ENCODE data around the gene C3orf18. TPM values are rescaled to one million over a fixed set of nuclear protein-coding genes. Genes with fewer than 3 reads are reported as not detected.

The C3orf18 gene
- total RNA-seq, 2 experiments from 2014 or later, result 29.0 to 33.9 TPM

DNA sequence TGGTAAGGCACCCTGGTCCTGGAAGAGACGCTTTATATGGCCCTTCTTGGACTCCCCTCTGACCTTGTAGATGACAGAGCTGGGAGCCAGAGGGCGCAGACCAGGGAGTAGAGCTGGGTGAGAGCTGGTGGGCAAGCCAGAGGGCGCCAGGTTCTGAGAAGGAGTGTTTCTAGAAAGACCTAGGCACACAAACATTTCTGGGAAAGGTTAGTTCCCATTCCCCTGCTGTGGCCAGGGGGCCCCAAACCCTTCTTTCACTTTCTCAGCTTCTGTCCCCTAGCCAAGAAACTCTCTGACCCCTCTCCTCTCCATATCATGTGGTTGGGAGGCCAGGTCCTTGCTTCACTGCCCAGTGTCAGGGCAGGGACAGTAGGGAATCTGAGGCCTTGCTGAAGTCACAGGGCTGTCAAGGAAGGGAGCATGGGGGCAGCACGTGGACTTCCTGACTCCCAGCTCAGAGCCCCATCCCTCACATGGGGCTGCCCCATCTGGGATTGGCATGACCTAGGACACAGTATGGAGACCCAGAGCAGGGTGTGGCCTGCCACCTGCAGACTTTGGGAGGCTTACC lies 5.3 kb upstream of the C3orf18 start:
- H3K27me3 Mint-ChIP-seq, result no peaks in the 10 kb centered on the region
- H3K4me1 Mint-ChIP-seq, result peaks cover 79% of the 10 kb centered on the region
- no peaks in the 10 kb centered on the region for H3K9me3 Mint-ChIP-seq
- POLR2A ChIA-PET, result interaction anchor here (0.7 to 7.0 kb wide), 7 partner anchors 14 to 43 kb away, joined by 3 to 168 read pairs (median 8); partner anchors contain the start of gene CISH
- DNase-seq, result peak; percentile 47
- peak overlapping the region; percentile 95 for H3K4me3 Mint-ChIP-seq
- CTCF ChIA-PET, result interaction anchor here (0.6 to 17.2 kb wide), 16 partner anchors 9 to 817 kb away, joined by 3 to 284 read pairs (median 5); partner anchors contain the start of genes CISH, MAPKAPK3 and RBM15B
- peaks cover 56% of the 10 kb centered on the region for H3K36me3 Mint-ChIP-seq (ENCODE audit: low read depth)
- peak overlapping the region; percentile 94 for H3K27ac Mint-ChIP-seq

DNA sequence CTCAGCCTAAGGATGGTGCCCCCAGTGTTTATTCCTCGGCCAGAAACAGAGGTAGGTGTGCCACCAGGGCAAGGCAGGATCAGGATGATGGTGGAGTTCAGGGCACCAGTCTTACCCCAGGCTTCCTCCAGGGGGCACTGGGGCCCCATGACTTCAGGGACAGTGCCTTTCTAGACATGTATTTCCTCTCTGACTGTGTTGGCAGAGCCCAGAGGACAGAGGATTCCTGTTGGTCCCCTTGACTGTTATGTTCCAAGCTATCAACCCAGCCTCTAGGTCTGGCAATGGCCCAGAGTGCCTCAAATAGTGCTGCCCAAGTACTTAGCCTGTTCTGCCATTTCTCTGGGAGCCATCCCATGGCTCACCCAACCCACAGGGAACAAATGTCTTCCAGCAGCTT lies 4.6 kb upstream of the C3orf18 start:
- Mint-ChIP-seq H3K27me3 (no peaks in the 10 kb centered on the region), H3K4me1 (peaks cover 74% of the 10 kb centered on the region), H3K36me3 (ENCODE audit: low read depth) (peaks cover 49% of the 10 kb centered on the region)

DNA sequence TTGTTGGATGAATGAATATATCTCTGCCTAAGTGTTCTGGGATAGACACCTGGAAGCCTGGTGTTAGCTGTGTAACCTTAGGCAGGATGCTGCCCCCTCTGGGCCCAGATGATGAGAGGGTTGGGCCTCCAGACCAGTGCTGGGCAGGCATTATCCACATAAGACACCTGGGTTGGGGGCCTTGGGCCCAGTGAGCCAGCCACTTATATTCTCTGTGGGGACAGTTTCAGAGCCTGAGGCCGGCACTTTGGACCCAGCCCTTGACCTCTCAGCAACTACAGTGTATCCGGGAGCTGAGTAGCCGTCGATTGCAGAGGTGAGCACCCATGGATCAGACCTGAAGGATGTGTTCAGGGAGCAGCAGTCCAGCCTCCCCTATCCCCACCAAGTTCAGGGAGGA lies 3.9 kb upstream of the C3orf18 start:
- no peaks in the 10 kb centered on the region for H3K9me3 Mint-ChIP-seq
- ChIA-PET POLR2A (interaction anchor here (1.5 to 7.0 kb wide), 4 partner anchors 19 to 39 kb away, joined by 7 to 168 read pairs (median 60); partner anchors contain the start of gene CISH), CTCF (interaction anchor here (0.6 to 17.2 kb wide), 11 partner anchors 8 to 1547 kb away, joined by 3 to 284 read pairs (median 7); partner anchors contain the start of genes CISH, MAPKAPK3 and RBM15B)
- peaks cover 75% of the 10 kb centered on the region for H3K4me1 Mint-ChIP-seq
- peak overlapping the region; percentile 95 for H3K4me3 Mint-ChIP-seq
- no peaks in the 10 kb centered on the region for H3K27me3 Mint-ChIP-seq
- DNase-seq, result no peak
- peaks cover 42% of the 10 kb centered on the region for H3K36me3 Mint-ChIP-seq (ENCODE audit: low read depth)
- peak overlapping the region; percentile 94 for H3K27ac Mint-ChIP-seq

More for the DNA sequence above, 4.6 kb upstream of the C3orf18 start:
- POLR2A ChIA-PET, result interaction anchor here (0.8 to 7.0 kb wide), 6 partner anchors 19 to 44 kb away, joined by 3 to 168 read pairs (median 21); partner anchors contain the start of gene CISH
- CTCF ChIA-PET, result interaction anchor here (0.5 to 17.2 kb wide), 17 partner anchors 9 to 818 kb away, joined by 3 to 284 read pairs (median 6); partner anchors contain the start of genes CISH, MAPKAPK3 and RBM15B
- Mint-ChIP-seq H3K9me3 (no peaks in the 10 kb centered on the region), H3K4me3 (peak overlapping the region; percentile 95), H3K27ac (peak overlapping the region; percentile 94)
- peak; percentile 86 for DNase-seq

DNA sequence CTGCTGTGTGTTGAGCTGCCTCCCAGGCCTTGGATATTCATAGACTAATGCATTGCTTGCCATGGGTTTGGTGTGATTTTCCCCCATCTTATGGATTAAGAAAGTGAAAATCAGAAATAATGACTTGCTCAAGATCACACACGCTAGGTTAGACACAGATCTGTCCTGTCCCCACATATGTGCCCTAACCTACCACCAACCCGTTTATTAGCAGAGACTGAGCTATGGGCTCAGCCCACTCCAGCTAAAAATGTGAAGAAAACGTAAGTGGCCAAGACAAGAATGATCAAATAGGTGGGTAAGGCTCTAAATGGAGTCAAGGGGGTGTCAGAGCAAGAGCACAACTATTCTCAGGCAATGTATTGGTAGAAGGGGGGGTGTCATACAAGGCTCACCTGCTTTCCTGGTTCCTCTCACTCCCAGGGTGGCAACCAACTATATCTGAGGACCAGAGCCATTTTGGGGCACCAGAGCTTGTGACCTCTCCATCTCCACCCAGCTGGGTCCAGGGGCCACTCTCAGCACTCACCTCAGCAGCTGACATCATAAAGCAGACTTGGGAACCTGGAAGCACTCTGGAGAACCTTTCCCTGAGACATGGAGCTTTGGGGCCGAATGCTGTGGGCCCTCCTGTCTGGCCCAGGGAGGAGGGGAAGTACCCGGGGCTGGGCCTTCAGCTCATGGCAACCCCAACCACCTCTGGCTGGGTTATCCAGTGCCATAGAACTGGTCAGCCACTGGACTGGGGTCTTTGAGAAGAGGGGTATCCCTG lies 3.1 kb upstream of the C3orf18 start:
- ChIA-PET CTCF (interaction anchor here (0.6 to 17.2 kb wide), 14 partner anchors 11 to 1548 kb away, joined by 3 to 284 read pairs (median 6); partner anchors contain the start of genes CISH, MAPKAPK3 and RBM15B), POLR2A (interaction anchor here (0.6 to 7.0 kb wide), 8 partner anchors 16 to 141 kb away, joined by 3 to 168 read pairs (median 8); partner anchors contain the start of genes CISH and MAPKAPK3)
- Mint-ChIP-seq H3K9me3 (no peaks in the 10 kb centered on the region), H3K27me3 (no peaks in the 10 kb centered on the region), H3K4me1 (peaks cover 75% of the 10 kb centered on the region), H3K27ac (peak overlapping the region; percentile 94), H3K4me3 (peak overlapping the region; percentile 95), H3K36me3 (ENCODE audit: low read depth) (peaks cover 35% of the 10 kb centered on the region)
- DNase-seq, result no peak

DNA sequence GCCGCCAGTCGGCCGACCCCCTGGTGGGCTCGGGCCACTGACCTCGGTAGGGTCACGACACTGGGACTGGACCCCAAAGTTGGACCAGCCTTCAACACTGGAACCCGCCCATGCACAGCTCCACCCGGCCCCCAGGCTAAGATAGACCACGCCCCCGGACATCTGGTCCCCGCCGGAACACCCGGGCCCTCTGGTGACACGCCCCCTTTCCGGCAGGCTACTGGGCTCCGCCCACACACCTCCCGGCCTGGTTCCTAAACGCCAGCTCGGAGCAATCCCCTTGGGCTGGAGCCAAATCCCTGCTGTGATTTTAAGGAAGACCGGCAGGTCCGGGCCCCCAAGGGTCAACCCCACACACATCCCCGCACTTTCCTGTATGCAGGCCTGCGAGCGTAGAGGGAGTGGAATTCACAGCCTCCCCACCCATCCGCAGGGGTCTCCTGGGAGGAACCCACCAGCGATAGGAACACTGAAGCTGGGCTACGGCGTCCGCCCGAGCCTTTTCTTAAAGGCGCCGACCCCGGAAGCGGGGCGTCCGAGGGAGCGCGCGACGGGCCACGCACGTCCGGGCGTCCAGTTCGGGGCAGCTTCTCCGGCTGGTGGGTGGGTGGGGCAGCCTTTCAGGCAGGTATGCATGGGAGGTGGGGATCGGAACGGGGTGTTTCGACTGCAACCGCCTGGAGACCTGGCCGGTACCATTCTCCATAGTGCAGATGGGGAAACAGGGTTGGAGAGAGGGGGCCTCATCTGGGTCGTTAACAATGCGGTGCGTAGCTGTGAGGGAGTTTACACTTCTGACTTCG lies 1.6 kb upstream of the C3orf18 start, which contains the start of gene HEMK1:
Gene HEMK1, plus strand, starts transcription at position 576 of the 803 bp plus-strand sequence. CDS start 1,583 bp downstream, outside the sequence.
- H3K27ac Mint-ChIP-seq, result peak within 1 kb of the TSS; percentile 94
- H3K27me3 Mint-ChIP-seq, result no peaks in the 10 kb centered on the region
- peak; percentile 96 for DNase-seq
- peaks cover 72% of the 10 kb centered on the region for H3K4me1 Mint-ChIP-seq
- H3K9me3 Mint-ChIP-seq, result no peaks in the 10 kb centered on the region
- ChIA-PET POLR2A (interaction anchor here (0.6 to 7.0 kb wide), 9 partner anchors 21 to 1708 kb away, joined by 3 to 168 read pairs (median 5); partner anchors contain the start of genes CISH, MANF and MAPKAPK3), CTCF (interaction anchor here (0.6 to 17.2 kb wide), 11 partner anchors 10 to 1135 kb away, joined by 3 to 284 read pairs (median 5); partner anchors contain the start of genes CISH, MAPKAPK3 and RBM15B)
- peaks cover 35% of the 10 kb centered on the region for H3K36me3 Mint-ChIP-seq (ENCODE audit: low read depth)
- H3K4me3 Mint-ChIP-seq, result peak within 1 kb of the TSS; percentile 95

DNA sequence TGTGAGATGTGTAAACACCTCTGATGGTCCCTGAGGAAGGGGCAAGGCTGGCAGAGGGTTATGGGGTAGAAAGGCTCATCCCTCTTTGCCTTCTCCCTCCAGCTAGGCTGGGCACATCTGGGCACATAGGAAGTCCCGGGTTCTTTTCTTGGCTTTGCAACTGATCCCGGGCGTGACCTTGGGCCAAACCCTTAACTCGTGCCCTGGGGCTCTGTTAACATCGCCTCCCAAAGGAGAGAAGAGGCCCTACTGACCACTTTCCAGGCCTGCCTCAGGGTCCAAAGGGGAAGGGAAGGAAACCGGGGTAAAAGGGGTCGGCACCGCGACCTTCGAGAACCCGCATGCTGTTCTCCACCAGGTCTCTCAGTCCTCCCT lies 549 bp downstream of the C3orf18 start:
- H3K9me3 Mint-ChIP-seq, result no peaks in the 10 kb centered on the region
- peaks cover 60% of the 10 kb centered on the region for H3K4me1 Mint-ChIP-seq
- ChIA-PET CTCF (interaction anchor here (0.6 to 17.2 kb wide), 22 partner anchors 8 to 1141 kb away, joined by 3 to 284 read pairs (median 4); partner anchors contain the start of genes CISH and MAPKAPK3), POLR2A (interaction anchor here (1.0 to 1.2 kb wide), 3 partner anchors 35 to 45 kb away, joined by 4 to 7 read pairs (median 6); partner anchors contain the start of gene CISH)
- H3K4me3 Mint-ChIP-seq, result peak overlapping the region; percentile 95
- H3K27me3 Mint-ChIP-seq, result no peaks in the 10 kb centered on the region
- no peak for DNase-seq
- peaks cover 28% of the 10 kb centered on the region for H3K36me3 Mint-ChIP-seq (ENCODE audit: low read depth)
- peak overlapping the region; percentile 68 for H3K27ac Mint-ChIP-seq

DNA sequence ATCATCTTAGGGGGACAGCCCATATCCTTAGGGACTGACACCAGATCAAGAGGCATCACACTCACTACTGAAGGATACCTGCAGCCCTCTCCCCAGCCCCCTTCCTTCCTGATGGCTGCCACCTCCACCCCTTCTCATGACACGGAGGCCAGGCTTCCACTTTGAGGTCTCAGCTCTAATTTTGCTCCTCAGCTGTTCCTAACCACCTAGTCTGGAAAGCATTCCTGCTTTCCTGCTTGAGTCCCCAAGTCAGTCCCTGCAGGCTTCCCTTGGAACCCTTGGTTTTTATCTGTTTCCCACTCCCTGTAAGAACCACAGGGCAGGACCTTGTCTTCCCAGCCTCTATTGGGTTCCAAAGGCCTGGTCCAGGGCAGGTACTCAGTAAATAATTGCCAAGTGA lies 3.2 kb downstream of the C3orf18 start:
- H3K4me1 Mint-ChIP-seq, result peaks cover 41% of the 10 kb centered on the region
- ChIA-PET CTCF (interaction anchor here (1.0 to 1.4 kb wide), 2 partner anchors 13 to 51 kb away, joined by 3 to 4 read pairs; no protein-coding TSS in a partner anchor), POLR2A (no interaction called here)
- no peak overlapping the region for H3K4me3 Mint-ChIP-seq
- no peaks in the 10 kb centered on the region for H3K27me3 Mint-ChIP-seq
- H3K36me3 Mint-ChIP-seq (ENCODE audit: low read depth), result peaks cover 5% of the 10 kb centered on the region
- no peak for DNase-seq
- H3K27ac Mint-ChIP-seq, result no peak overlapping the region
- no peaks in the 10 kb centered on the region for H3K9me3 Mint-ChIP-seq

DNA sequence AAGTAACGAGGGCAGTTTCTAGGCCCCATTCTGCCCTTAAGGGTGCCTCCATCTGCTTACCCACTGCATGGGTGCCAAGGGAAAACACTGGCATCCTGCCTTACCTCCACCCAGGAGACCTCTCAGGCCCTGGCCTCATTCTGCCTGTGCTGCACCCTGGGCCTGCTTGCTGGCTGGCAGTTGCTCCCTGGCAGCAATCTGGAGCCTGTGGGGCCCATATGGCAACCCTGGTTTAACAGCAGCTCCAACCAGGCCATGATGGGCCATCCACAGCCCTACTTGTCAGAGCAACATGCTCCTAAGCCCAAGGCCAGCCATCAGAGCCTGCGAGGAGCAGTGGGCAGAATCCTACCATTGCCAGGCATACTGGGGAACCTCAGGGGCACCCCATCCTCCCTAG lies 3.7 kb downstream of the C3orf18 start:
- H3K4me1 Mint-ChIP-seq, result peaks cover 41% of the 10 kb centered on the region
- no peaks in the 10 kb centered on the region for H3K27me3 Mint-ChIP-seq
- no peak overlapping the region for H3K4me3 Mint-ChIP-seq
- CTCF ChIA-PET, result interaction anchor here (1.0 to 1.8 kb wide), 3 partner anchors 9 to 52 kb away, joined by 3 to 7 read pairs (median 4); no protein-coding TSS in a partner anchor
- H3K36me3 Mint-ChIP-seq (ENCODE audit: low read depth), result peaks cover 5% of the 10 kb centered on the region
- no peak for DNase-seq
- H3K9me3 Mint-ChIP-seq, result no peaks in the 10 kb centered on the region
- H3K27ac Mint-ChIP-seq, result no peak overlapping the region
- POLR2A ChIA-PET, result no interaction called here

DNA sequence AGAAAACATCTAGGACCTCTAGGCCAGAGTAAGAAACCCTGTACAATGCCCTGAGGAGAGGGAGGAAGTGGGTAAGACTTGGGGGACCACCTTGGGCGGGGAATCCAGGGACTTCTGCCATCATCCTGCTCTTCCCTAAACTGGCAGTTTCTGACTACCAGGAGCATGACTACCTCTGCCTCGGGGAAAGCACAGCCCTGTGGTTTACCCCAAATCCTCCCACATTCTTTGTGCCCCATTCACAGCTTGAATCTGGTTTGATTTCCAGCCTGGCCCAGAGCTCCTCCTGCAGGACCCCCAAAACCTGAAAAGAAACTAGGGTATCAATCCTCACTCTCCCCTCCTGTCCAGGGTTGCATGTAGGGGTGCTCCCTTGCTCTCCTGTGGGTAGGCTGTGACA lies 4.7 kb downstream of the C3orf18 start:
- H3K27ac Mint-ChIP-seq, result no peak overlapping the region
- CTCF ChIA-PET, result interaction anchor here (1.0 to 1.8 kb wide), 3 partner anchors 10 to 54 kb away, joined by 3 to 7 read pairs (median 4); partner anchors contain the start of gene MAPKAPK3
- H3K36me3 Mint-ChIP-seq (ENCODE audit: low read depth), result peaks cover 5% of the 10 kb centered on the region
- H3K4me3 Mint-ChIP-seq, result no peak overlapping the region
- no peak for DNase-seq
- peaks cover 37% of the 10 kb centered on the region for H3K4me1 Mint-ChIP-seq
- POLR2A ChIA-PET, result no interaction called here
- no peaks in the 10 kb centered on the region for H3K27me3 Mint-ChIP-seq
- H3K9me3 Mint-ChIP-seq, result no peaks in the 10 kb centered on the region

DNA sequence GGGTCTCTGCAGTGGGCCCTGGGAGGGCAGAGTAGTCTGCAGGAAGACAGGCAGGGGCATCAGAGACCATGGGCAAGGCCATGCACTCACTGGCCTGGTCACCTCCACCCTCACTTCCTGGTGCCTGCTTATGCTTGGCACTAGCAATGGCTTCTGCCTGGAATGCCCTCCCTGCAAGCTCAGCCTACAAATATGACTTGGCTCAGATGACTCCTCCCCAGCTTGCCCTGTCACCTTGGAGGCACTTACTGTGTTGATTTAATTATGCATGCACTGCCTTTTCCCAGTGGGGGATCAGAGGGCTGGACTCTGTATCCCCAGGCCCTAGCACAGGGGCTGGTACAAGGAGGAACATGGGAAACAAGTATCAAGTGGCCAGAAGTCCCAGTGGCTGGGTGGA lies 7.8 kb downstream of the C3orf18 start:
- H3K4me1 Mint-ChIP-seq, result peaks cover 18% of the 10 kb centered on the region
- CTCF ChIA-PET, result interaction anchor here (1.2 kb wide), 1 partner anchor 10 kb away, joined by 6 read pairs; the partner anchor contains the start of gene HEMK1
- POLR2A ChIA-PET, result no interaction called here
- peaks cover under 1% of the 10 kb centered on the region for H3K36me3 Mint-ChIP-seq (ENCODE audit: low read depth)
- no peaks in the 10 kb centered on the region for H3K9me3 Mint-ChIP-seq
- H3K27ac Mint-ChIP-seq, result no peak overlapping the region
- DNase-seq, result no peak
- H3K27me3 Mint-ChIP-seq, result no peaks in the 10 kb centered on the region
- no peak overlapping the region for H3K4me3 Mint-ChIP-seq

DNA sequence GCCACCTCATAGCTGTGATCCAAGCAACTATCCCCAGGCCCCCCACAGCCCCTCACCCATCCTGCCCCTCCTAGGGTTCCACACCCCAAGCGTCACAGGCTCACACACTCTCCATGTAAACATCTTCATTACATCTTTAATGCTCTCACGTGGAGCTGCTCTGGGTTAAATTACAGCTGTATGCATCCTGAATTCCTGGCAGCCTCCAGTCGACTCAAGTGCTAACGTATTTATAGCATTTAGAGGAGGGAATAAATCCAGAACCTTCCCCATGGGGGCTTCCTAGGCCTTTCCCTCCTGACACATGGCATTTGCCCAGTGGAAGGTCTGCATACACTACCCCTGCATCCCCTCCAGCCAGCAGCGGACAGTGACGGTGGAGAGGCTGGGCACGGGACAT lies 9.6 kb downstream of the C3orf18 start:
- Mint-ChIP-seq H3K27me3 (no peaks in the 10 kb centered on the region), H3K36me3 (ENCODE audit: low read depth) (no peaks in the 10 kb centered on the region), H3K4me3 (no peak overlapping the region), H3K4me1 (peaks cover 10% of the 10 kb centered on the region), H3K27ac (no peak overlapping the region), H3K9me3 (no peaks in the 10 kb centered on the region)
- ChIA-PET POLR2A (no interaction called here), CTCF (interaction anchor here (0.6 to 1.1 kb wide), 2 partner anchors 8 to 10 kb away, joined by 3 to 5 read pairs; partner anchors contain the start of gene C3orf18)
- no peak for DNase-seq
